HG03280 (cell line): Measurements from ENCODE around the gene DLG2.
A peak's percentile ranks its signal among the peaks of the same experiment; 100 is the strongest.
"Not testable (repeated sequence)": the region's sequence is repeated elsewhere in the genome, so short reads cannot be mapped to it uniquely, and the experiment has no call there.

Source experiments
- ATAC-seq: cut with Tn5 transposase; IDR thresholded peaks from one replicate; pipeline ENCODE4 v1.9.1; 2021; ENCODE audit warnings: mild to moderate bottlenecking, moderate library complexity; ENCODE audit not compliant: unreplicated experiment

Gene DLG2

GRCh38 chr11:83473743-83474142 is 2153.4 kb downstream of the DLG2 start:
- ATAC-seq: no peak

DNA sequence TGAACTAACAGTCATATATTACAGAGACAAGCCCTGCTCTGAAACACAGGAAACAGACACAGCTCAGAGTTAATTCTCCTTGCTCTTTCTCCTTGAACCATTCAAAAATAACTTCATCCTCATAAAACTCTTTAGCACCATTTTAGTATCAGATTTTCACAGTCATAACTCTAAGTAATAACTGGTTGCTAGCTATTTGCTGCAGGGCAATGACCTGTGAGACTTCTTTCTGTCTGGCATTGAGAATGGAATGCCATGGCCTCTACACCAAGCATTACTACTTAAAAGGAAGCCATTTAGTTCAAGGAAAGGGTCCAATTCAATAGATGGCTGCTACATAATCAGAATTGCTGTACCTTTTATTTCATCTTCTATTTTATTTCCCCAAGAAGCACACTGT is 2154.3 kb downstream of the DLG2 start:
- ATAC-seq: no peak

DNA sequence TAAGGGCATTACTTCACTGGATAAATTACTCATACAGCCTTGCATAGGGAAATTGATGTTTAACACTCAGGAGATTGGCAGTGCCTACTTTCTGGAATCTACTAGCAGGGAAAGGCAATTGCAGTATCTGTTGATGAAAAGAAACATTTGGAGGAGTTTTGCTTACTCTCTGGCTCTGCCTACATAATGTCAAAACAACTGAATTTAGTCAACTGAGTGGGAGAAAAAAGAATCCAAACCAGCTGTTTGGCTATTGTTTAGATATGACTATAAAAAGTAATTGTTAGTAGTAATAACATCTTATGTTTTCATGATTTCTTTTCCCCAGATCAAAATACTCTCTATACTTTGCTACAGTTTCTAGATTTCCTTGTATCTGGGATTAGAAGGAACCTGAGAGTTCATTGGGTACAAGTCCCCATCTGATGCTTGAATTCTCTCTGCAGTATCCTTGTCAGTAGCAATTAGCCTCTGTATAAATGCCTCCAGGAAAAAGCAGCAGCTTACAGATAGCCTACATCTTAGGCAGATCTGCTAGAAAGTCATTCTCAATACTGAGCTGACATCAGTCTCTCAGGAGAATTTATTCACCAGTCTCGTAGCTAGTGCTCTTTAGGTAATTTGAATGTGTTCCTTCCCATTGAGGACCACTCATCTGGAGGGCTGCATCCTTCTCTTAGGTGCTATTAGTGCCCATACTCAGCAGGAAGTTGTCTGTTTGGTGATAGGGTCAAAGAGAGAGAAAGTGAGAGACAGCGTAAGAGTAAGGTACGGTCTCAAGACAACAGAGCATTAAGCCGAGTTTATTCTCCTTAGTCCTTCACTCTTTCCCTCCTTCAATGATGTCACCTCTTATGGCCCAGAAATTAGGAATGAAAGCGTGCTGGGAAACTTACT is 2155.1 kb downstream of the DLG2 start:
- no peak for ATAC-seq

DNA sequence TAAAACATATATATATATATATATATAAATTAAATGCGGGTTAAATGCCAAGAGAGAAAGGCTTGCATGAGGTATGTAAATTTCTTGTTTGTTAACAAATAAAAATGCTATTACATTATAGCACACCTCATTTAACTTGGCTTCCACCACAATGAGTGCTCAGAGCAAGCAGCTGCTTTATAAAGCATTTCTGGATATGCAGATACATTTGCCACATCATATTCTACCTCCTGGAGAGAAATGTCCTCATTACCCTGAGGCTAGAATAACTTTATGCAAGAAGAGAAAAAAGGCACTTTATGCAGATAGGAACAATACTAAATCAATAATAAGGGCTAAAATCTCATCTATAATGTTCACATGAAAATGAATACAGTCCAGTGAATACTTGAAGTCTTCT is 2159.3 kb downstream of the DLG2 start:
- no peak for ATAC-seq

DNA sequence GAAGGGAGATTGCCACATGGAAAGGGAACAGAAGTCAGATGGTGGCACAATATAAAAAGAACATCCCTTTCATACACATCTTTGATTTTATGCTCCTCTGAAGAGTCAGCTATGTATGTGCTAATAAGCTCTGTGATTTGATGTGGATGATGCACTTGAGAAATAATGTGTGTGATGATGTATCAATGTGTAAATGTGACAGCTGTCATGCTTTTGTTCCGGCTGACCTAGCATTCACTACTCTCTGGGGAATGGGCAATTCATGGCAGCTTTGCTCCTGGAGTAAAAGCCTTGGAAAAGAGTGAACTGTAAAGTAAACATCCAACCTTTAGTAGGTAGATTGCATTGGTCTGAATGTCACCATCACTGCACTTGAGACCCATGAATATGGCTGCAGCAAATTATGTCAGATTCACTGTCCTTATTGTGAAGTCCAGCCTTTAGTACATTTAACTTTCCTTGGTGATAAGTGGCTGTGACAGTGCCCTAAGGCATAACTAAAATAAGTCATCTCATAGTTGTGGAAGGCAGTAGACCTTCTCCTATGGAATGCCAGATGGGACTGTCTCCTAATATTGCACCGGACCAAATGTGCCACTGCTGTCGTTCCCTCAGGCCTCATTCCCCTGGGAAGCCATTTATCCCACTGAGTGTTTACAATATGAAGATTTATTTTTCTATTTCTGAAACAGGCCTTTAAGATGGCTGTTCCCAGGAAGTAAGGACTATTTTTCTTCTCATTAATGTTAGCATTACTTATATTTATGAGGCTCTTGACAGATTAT is 2162.8 kb downstream of the DLG2 start:
- ATAC-seq: no peak

- ATAC-seq: no peak
Measured at GRCh38 chr11:83459798-83460197, 2167.3 kb downstream of the DLG2 start.

GRCh38 chr11:83456566-83456965 is 2170.6 kb downstream of the DLG2 start:
- no peak for ATAC-seq

DNA sequence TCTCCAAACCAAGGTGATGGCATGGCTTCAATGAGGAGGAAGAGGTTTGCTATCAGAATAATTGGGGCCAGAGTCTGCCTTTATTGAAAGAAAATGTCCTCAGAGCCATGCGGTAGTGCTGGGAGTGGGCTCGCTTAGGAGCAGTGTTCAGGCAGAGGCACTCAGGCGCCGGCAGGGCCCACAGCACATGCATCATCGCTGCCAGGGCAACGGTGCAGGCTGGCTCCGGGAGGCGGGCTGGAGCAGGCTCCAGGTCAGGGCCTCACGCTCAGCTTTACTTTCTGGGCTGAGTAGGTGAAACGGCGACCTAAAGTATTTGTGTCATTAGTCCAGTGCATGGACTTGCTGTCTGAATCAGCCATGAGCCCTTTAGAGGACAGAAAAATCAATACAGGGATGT is 2171.1 kb downstream of the DLG2 start:
- no peak for ATAC-seq

DNA sequence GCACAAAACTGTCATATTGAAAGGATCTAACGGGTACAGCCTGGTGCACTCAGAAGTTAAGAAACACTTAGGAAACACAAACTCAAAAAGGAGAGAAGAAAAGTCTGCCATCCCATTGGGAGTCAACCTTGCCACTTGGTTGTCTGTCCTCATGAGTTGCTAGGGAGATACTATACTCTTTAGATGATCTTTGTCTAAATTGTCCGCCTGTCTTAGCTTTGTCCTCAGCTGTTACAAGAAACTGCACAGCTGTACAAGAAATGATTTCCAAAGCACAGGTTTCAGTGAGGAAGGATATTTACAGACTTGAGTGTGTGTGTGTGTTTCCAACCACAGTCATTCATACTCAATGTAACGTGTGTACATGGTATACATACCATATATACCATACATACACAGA is 2171.8 kb downstream of the DLG2 start:
- no peak for ATAC-seq

GRCh38 chr11:83454674-83455073 is 2172.5 kb downstream of the DLG2 start:
- no peak for ATAC-seq

- peak; percentile 72 for ATAC-seq
Measured at GRCh38 chr11:83449338-83449913, 2177.7 kb downstream of the DLG2 start.

DNA sequence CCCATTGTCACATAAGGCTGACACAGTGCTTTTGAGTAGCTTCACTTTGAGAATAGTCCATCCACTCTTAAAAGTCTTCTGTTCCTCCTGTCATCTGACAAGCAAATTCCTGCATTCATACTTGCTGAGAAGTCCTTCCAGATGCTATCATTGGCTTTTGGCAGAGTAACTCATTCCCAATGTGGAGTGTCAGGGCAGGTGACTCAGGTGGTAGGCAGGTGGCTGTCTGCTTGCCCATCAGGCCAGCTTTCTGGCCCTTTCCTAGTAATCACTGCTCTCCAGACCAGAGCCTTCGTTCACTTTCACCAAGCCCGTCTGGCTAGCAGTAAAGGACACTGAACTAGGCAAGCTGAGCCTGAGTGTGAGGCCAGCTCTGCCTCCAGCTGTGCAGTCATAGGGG is 2178.5 kb downstream of the DLG2 start:
- no peak for ATAC-seq

DNA sequence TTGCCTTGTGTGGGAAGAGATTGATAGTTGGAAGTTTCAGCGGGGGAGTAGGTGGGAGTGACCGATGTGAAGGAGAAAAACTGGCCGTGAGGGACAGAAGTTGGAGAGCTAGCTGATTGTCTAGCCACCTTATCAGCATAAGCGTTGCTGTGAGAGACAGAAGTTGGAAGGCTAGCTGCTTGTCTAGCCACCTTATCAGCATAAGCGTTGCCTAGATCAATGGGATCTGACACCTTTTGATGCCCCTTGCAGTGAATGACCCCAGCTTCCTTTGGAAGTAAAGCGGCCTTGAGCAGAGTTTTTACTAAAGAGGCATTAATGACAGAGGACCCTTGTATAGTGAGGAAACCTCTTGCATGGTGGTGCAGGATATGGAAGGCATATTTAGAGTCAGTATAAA is 2183.3 kb downstream of the DLG2 start:
- not testable (repeated sequence) for ATAC-seq

GRCh38 chr11:83441601-83442000 is 2185.5 kb downstream of the DLG2 start:
- ATAC-seq: no peak

GRCh38 chr11:83441171-83441570 is 2186.0 kb downstream of the DLG2 start:
- ATAC-seq: no peak

DNA sequence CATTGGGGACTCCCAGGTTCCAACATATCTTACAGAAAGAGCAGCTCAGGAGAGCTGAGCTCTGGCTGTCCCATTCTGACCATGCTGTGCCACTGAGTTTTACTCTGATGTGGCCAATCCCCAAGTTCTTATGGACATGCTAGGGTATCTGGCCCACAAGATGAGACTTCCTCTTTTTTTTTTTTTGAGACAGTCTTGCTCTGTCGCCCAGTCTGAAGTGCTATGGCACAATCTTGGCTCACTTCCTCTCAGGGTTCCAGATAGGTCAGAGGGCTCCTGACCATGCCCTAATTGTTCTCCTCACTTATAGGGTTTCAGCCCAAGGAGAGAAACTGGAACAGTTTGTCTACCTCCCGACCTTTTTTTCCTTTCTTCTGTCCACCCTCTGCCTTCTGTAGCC is 2188.7 kb downstream of the DLG2 start:
- ATAC-seq: no peak

DNA sequence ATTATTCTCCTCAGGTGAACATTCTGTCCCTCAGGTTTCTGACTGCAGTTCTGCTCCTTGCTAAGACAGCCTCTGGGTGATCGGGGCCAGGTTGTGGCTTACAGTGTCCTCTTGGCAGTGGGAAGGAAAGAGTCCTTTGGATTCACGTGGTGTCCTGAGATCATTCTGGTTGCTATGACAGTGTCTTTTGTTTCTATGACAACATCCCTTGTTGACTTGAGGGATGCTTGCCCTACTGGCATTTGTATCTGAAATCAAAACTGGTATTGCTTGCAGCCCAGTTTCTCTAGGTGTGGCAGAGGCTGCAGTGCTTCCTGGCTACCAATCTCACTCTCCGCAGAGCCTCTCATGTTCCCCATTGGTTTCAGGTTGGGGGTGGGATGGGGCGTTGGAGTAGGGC is 2189.2 kb downstream of the DLG2 start:
- no peak for ATAC-seq

DNA sequence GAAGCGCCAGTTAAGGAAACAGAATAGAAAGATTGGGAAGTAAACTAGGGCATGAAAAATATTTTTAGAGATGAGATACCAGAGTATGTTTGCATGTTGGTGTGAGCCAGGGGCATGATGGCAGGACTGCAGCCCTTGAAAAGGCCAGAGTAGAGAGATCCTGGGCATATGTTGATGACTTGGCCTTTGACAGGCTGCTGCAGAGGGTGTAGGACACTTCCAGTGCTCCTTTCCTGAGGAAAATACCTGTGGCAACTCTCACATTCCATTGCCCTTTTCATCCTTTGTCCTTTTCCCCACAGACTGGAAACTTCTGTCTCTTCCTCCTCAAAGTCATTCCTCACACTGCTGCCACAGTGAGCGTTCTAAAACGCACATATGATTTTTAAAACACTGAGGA is 2190.3 kb downstream of the DLG2 start:
- no peak for ATAC-seq

DNA sequence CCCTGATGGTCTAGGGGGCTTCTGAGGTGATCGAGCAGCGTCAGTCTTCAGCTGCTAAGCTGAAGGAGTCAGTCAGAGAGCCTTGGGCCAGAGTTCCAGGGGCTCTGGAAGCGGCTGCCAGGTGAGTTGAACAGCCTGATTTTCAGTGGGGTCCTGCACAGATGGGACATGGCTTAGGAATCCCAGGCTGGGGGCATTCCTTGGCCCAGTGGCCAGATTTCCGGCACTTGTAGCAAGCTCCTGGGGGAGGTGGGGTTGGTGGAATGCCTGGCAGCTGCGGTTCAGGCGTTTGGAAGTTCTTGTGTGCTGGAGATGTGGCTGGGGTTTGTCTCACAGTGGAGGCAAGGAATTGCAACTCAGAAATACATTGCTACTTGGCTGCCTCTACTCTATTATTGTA is 2192.3 kb downstream of the DLG2 start:
- not testable (repeated sequence) for ATAC-seq

DNA sequence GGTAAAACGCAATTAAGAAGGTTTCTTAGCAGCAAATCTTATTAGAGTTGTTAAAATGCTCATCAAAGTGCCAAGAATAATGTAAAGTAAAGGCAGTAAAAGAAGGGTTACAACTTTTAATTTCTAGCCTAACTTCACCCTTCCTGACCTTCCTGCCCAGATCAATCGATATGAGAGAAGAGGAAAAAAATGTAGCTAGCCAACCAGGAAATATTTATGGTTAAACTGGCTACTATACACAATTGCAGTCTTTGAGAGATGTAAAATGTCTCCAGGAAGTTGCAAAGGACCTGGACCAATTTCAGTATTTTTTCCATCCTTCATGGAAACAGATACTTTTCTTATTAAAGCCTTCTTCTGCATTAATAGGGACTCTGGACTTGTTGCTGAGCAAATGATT is 2199.2 kb downstream of the DLG2 start:
- no peak for ATAC-seq

DNA sequence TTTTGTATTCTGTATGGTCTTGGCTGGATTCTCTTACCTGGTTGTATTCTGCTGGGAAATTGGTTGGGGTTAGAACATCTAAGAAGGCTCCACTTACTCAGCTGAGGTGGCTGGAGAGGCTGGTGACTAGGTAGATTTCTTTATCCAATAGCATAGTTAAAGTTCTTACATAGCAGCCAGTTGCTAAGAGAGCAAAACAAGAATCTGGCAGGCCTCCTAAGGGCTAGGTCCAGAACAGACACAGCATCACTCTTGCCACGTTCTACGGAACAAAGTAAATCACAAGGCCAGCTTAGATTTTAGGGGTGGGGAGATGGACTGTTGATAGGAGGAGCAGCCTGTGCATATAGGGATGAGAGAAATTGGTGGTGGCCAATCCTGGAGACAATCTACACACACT is 2199.6 kb downstream of the DLG2 start:
- ATAC-seq: no peak

DNA sequence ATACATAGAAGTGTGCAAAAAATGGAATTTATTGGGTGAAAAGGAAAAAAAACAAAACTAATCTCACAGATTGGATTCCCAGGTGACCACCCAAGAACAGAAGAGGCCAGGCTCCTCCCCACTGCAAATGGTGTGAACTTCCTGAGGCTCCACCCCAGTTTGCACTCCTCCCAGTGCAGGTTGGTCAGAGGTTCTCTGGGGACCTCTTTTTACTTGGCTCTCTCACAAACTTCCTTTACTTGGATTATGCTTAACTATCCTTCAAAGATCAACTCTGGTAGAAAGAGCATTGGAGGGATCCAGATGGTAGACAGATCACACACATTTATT is 2202.0 kb downstream of the DLG2 start:
- no peak for ATAC-seq
